HG03060 (cell line): ENCODE results near the gene USH2A.
A peak's percentile ranks its signal among the peaks of the same experiment; 100 is the strongest.
"Not testable (repeated sequence)": the region's sequence is repeated elsewhere in the genome, so short reads cannot be mapped to it uniquely, and the experiment has no call there.

Source experiments
- ATAC-seq: cut with Tn5 transposase; IDR thresholded peaks from one replicate; pipeline ENCODE4 v1.9.1; 2021; ENCODE audit warnings: low read depth, moderate number of reproducible peaks; ENCODE audit not compliant: unreplicated experiment

USH2A gene

DNA sequence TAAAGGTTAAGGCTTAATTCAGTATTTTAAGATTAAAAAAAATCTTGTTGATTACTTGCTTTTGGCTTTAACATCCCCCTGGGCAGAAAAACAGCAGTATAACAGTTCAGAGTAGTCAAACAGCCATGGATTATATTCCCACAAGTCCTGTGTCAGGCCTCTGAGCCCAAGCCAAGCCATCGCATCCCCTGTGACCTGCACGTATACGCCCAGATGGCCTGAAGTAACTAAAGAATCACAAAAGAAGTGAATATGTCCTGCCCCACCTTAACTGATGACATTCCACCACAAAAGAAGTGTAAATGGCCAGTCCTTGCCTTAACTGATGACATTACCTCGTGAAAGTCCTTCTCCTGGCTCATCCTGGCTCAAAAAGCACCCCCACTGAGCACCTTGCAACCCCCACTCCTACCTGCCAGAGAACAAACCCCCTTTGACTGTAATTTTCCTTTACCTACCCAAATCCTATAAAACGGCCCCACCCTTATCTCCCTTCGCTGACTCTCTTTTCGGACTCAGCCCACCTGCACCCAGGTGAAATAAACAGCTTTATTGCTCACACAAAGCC, 277.7 kb downstream of the USH2A start:
- ATAC-seq, result not testable (repeated sequence)

DNA sequence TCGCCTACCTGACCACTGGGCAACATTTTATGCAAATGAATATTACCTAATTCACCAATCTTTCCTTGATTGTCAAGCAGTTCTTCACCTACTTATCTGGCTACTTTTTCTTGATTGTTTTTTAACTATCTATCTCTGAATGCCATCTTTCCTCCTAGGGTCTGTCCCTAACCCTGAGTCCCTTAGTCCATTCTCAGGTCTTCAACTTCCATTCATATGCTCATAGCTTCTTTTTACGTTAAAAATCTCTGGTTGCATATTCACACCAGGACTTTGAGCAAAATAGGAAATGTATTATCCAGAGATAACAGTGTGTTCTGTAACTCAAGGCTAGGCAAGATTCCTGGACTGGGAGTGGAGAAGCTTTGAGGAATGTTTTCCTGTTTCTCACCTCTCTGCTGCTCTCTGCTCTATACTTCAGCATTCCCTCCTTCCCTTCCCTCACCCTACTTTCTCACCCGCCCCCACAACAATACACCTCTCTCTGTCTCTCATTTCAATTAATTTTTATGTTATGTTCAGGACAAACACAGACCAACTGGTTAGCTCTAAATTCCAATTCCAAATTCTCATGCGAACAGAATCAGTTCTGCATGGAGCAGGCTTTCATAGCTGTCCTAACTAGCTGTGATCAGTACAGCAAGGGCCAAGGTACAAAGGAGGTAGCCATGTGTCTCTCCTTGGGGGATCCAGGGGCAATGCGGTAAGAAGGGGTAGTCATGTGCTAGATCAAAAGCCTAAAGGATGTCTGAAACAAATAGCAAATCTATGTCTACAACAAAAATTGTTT, 278.4 kb downstream of the USH2A start:
- ATAC-seq, result no peak

DNA sequence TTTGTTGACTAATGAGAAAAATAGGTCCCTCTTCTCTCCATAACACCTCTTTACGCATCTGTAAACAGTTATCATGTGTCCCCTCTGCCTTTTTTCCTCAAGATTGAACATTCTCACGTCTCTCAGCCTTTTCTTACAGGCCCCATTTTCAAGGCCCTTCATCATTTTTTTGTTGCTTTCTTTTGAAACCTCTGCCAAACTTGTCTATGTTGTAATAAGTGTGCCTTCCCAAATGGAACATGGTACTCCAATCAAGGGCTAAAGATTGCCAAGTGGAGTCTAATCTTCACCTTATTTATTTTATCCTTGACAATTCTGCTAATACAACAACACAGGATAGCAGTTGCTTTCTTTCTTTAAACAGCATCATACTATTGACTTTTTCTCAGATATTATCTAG, 280.3 kb downstream of the USH2A start:
- no peak for ATAC-seq

- ATAC-seq, result no peak
These were observed 282.3 kb downstream of the USH2A start for GRCh38 chr1:216140730-216141524.

- no peak for ATAC-seq
These were observed 299.0 kb downstream of the USH2A start for GRCh38 chr1:216124192-216124781.

DNA sequence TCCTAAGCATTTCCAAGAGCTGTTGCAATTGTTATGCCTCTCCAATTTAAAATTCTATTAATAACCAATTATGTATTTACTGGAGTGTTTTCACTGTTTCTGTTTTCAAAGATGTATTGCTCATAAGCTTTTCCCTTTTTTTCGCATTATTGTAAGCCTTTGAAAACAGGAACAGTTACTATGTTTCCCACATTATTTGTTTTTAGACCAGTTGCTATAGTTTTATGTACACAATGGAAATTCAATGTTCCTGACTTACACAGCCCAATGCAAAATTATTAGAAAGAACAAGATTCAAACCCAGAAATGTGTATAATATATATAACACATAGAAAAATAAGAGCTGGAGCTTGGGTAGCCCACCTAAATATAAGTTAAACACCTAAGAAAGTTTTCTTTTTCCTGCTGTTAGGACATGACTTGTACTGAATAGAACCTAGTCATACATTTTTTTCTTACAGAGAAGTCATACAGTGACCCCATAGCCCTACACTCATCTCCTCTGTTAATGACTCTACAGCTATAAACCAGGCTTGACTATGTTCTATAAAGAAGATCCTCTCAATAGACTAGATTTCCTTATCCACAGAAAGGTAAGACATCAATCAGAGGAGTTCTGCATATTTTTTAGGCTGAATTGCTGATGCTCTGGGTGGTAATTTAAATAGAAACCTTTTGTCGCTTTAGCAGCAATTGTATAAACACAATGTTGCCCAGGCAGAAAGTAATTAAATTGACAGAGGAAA, 299.6 kb downstream of the USH2A start:
- ATAC-seq, result no peak

DNA sequence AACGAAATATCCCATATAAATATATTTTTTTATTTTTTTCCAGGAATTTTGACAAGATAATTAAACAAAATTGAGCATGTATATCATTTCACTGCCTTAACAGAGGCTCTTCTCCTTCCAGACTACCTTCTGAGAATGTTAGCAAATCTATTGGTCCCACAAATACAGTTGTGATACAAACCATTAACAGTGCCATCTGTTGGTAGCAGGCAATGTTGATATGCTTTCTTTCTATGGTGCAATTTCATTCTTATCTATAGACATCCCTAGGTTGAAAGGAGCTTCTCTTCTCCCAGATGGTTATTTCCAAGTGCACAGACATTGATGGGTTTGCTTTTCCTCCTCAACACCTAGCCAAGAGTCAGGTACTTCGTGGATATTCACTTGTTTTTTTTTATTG, 303.6 kb downstream of the USH2A start:
- peak; percentile 82 for ATAC-seq

DNA sequence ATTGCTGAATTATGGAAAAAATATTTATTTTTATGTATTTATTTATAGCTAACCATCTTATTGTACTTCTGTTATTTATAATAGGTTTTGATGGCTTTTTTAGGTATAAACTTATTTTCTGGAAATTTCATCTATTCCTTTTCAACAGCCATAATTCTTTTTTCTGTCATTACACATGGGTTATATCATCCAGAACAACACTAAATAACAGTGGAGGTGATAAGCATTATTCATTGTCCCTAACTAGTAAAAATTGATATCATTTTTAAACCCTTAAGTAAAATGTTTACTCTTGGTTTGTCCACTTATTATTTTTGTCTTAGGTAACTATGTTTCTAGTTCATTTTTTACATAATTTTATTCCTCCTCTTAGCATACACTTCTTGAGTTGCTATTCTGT, 309.1 kb downstream of the USH2A start:
- ATAC-seq, result no peak

DNA sequence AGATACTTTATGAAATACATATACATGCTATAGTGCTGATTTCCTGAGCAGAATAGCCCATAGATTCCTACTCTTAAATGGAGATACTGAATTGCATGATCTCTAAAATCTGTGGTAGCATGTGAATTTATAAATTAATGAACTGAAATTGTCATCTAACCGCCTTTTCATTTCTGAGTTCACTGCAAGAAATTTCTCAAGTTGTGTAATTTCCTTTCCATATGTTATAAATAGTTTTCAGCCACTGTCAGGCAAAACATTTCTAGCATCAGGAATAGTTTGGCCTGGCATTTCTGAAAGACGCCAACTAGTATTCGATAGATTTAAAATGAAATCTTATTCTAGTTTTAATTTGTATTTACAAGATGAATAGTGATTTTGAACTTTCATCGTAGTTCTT, 310.1 kb downstream of the USH2A start:
- no peak for ATAC-seq

GRCh38 chr1:216111842-216112241, 311.4 kb downstream of the USH2A start:
- ATAC-seq, result no peak

- ATAC-seq, result no peak
These were observed 327.8 kb downstream of the USH2A start for GRCh38 chr1:216095400-216095799.

DNA sequence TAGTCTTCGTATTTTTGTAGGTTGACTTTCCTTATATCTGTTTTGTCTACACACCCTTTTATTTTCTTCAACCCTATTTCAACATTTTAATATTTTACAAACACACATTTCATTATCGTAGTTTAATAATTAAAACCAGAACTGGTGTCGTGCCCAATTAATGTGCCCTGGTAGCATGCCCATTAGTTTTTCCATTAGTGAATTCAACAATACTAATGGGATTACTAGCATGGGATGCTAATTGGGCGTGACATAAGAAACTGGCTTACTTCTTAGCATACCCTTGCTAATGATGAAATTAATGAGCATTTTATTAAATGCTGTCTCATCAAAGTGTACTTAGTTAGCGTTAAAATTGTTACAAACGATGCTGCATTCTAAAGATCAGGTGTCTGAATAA, 332.7 kb downstream of the USH2A start:
- no peak for ATAC-seq

DNA sequence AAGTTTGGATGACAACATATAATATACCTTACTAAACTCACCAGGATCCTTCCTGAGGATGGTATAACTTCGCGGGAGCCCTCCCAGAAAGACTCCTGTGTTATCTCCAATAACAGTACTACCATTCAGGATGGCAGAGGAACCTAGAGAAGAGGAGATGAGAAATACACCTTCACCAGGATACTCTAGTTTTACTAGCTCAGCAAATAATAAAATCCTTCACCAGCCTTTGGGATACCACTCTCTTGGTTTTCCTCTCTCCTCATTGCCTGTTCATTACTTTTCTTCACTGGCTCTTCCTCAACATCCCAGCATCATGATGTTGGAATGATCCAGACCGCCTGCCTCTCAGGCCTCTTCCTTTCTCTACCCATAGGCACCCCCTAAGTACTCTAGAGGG, 336.6 kb downstream of the USH2A start:
- no peak for ATAC-seq

GRCh38 chr1:216081445-216081844, 341.8 kb downstream of the USH2A start:
- ATAC-seq, result no peak

GRCh38 chr1:216076751-216077150, 346.5 kb downstream of the USH2A start:
- no peak for ATAC-seq

DNA sequence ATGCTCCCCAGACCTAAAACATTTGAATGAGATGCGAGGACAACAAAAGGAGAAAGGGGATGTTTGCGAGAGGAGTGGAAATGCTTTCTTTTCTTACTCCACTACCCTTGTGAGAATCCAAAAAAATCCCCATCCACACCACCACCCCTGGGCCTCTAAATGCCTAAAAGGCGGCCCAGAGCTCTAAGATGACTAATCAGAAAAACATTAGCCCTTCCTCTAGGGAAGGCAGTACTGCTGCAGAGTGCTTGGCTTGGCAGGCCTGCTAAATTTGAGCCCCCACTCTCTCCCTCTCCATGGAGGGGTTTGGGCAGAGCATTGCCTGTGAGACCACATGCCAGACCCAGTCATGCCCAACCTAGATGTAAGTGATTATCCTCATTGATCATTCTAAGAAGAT, 347.9 kb downstream of the USH2A start:
- ATAC-seq, result no peak

DNA sequence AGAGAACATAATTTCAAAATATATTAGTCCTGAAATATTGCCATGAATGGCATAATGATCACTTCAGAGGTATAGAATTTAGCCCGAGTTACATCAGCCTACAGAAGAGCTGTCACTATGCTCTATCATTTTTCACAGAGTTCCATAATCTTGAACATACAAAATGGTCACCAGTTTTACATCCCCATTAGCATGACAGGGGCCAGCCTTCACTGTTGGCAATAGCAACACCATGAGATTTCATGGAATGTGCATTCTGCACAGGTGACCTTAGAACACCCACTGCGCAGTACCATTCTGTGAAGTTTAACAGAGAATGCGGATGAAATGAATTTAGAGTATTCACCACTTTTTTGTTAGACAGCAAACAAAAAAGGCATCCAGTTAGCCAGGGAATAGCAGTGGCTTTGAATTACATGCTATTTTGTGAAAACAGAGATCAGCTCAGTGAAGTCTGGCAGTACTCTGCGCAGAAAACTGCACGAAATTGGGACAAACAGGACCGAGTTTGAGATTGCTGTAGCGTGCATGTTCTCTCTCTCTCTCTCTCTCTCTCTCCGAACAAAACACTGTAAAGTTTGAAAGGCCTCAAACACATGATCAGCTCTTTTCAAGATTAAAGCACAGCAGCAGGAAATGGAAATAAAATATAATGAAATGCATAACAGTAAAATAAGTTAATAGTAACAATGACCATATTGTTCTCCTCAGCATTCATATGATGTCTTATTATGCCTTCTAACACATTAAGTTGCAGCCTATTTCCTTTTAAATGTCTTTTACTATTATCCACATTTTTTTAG, 349.3 kb downstream of the USH2A start:
- no peak for ATAC-seq

DNA sequence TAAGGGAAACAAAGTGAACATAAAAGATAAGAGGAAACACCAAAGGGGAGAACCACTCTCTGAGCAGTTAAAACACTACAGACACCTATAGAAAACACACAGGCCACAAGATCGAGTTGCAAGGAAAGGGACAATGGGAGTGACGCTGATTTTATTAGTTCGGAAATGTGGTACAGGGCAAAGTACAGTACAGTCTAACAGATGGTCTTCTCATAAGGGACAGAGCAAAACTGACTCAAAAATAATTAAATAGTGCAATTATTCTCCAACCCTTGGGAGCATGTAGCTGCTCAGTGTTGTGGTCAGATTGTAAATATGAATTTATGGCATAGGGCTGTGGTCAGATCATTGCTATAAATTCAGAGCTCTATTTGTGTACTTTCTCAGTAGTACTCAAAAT, 352.0 kb downstream of the USH2A start:
- no peak for ATAC-seq

- ATAC-seq, result no peak
These were observed 358.6 kb downstream of the USH2A start for GRCh38 chr1:216064643-216065042.

DNA sequence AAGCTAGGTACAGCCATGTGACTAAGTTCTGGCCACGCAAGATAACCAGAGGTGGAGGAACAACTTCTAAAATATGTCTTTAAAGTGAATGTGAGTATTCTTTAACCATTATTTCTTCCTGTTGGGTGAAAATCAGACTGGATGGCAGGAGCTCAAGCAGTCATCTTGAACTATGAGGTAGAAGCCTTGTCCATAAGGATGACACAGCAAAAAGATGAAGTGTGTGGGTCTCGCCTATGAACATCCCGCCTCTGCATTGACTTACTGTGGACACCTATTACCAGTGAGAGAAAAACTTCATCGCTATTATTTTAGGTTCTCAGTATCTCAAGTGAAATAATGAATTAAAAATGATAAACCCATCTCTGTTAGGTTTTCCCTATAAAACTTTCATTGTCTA, 365.3 kb downstream of the USH2A start:
- ATAC-seq, result no peak
